DMS 273 treated with DMSO at 0.1 percent for 48 hours (cell line): Measurements from ENCODE around the gene URGCP.
"Not testable (repeated sequence)": the region's sequence is repeated elsewhere in the genome, so short reads cannot be mapped to it uniquely, and the experiment has no call there.

ENCODE experiments used
- DNase-seq: peaks from one replicate; lab custom pipeline; 2025; lab: John Stamatoyannopoulos, UW

The URGCP gene

GRCh38 chr7:43921423-43921822 lies 15.0 kb upstream of the URGCP start:
- no peak for DNase-seq

- DNase-seq, result no peak
Measured at GRCh38 chr7:43915907-43916306, 9.5 kb upstream of the URGCP start.

GRCh38 chr7:43914795-43915194 lies 8.4 kb upstream of the URGCP start:
- DNase-seq, result no peak

- no peak for DNase-seq
Measured at GRCh38 chr7:43905956-43906330, 453 bp downstream of the URGCP start.

GRCh38 chr7:43905209-43905946 lies 1.0 kb downstream of the URGCP start:
- DNase-seq, result no peak

GRCh38 chr7:43904533-43905208 lies 1.7 kb downstream of the URGCP start:
- DNase-seq, result no peak

GRCh38 chr7:43902542-43903054 lies 3.8 kb downstream of the URGCP start:
- DNase-seq, result no peak

- not testable (repeated sequence) for DNase-seq
Measured at GRCh38 chr7:43898571-43898970, 7.8 kb downstream of the URGCP start.

GRCh38 chr7:43895847-43896415 lies 10.5 kb downstream of the URGCP start:
- no peak for DNase-seq

- no peak for DNase-seq
Measured at GRCh38 chr7:43891069-43891955, 15.1 kb downstream of the URGCP start.

GRCh38 chr7:43890468-43890867 lies 15.9 kb downstream of the URGCP start:
- DNase-seq, result no peak

- DNase-seq, result no peak
Measured at GRCh38 chr7:43888993-43889945, 17.1 kb downstream of the URGCP start.

GRCh38 chr7:43884617-43885016 lies 21.8 kb downstream of the URGCP start:
- DNase-seq, result no peak

GRCh38 chr7:43884209-43884608 lies 22.2 kb downstream of the URGCP start:
- no peak for DNase-seq

- no peak for DNase-seq
Measured at GRCh38 chr7:43880596-43880995, 25.8 kb downstream of the URGCP start.

- no peak for DNase-seq
Measured at GRCh38 chr7:43879477-43879876, 26.9 kb downstream of the URGCP start.

GRCh38 chr7:43878867-43879266 lies 27.5 kb downstream of the URGCP start:
- no peak for DNase-seq

GRCh38 chr7:43877968-43878864 lies 28.2 kb downstream of the URGCP start:
- no peak for DNase-seq

GRCh38 chr7:43876976-43877745 lies 29.2 kb downstream of the URGCP start:
- DNase-seq, result no peak
